HepG2 (cell line): ENCODE results near the gene DYNC1LI2.

Experiments
- BHLHE40 ChIP-seq: IDR thresholded peaks from 2 replicates; pipeline ENCODE4 v1.6.1; 2011; ENCODE audit warnings: low read length, improper control_type of control experiment
- GABPB1 ChIP-seq: IDR thresholded peaks from 2 replicates; pipeline ENCODE4 v1.6.1; 2016; ENCODE audit warnings: mild to moderate bottlenecking, missing genetic modification reagents, moderate library complexity, missing compliant biosample characterization
- ZC3H4 ChIP-seq: sonication (generic); formaldehyde crosslinking; IDR thresholded peaks from 2 replicates; pipeline ENCODE4 v1.4.0; 2020; ENCODE audit warnings: missing genetic modification reagents, borderline replicate concordance
- ZMYM2 ChIP-seq: sonication (generic); formaldehyde crosslinking; IDR thresholded peaks from 2 replicates; pipeline ENCODE4 v1.8.0; 2022; ENCODE audit warnings: mild to moderate bottlenecking, missing genetic modification reagents
- ZNF331 ChIP-seq: sonication (generic); formaldehyde crosslinking; IDR thresholded peaks from 2 replicates; pipeline ENCODE4 v1.4.0; 2020; ENCODE audit warnings: missing genetic modification reagents
- TF ChIP-seq, protein P1 (sequence below): sonication (generic); formaldehyde crosslinking; conservative IDR thresholded peaks from 2 replicates; pipeline ENCODE4 v1.4.0; 2020; ENCODE audit warnings: missing genetic modification reagents
- TF ChIP-seq, protein P2 (sequence below): sonication (generic); formaldehyde crosslinking; IDR thresholded peaks from 2 replicates; pipeline ENCODE4 v1.5.1; 2020; ENCODE audit warnings: mild to moderate bottlenecking, missing genetic modification reagents, moderate library complexity
- TF ChIP-seq, protein P3 (sequence below): sonication (generic); formaldehyde crosslinking; IDR thresholded peaks from 2 replicates; pipeline ENCODE4 v1.5.0; 2020; ENCODE audit warnings: mild to moderate bottlenecking, missing genetic modification reagents, moderate library complexity
- TF ChIP-seq, protein P4 (sequence below): sonication (generic); formaldehyde crosslinking; IDR thresholded peaks from 2 replicates; pipeline ENCODE4 v1.8.0; 2022; ENCODE audit warnings: low read depth, missing genetic modification reagents

DNA sequence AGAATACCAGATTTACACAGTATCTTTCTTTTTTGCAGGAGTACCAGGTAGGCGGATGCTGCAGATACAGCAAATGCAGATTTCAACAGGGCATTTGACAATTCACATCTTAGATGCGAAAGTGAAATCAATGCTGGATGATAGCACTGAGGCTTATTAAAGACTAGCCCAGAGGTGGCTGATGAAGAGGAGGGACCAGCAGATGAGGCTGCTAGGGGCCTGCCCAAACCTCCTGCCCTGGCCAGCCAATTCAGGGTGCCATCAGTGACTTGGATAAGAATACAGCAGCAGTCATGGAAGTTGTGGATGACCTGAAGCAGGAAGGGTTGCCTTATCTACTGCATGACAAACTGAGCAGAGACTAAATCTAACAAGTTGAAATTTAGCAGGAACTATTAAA, 1.5 kb upstream of the DYNC1LI2 start:
- TF ChIP-seq BHLHE40 (no peak), ZC3H4 (CRISPR knock-in tag) (no peak), GABPB1 (CRISPR knock-in tag) (no peak), ZMYM2 (CRISPR knock-in tag) (no peak), ZNF331 (CRISPR knock-in tag) (no peak)
- TF ChIP-seq, protein P1, sequence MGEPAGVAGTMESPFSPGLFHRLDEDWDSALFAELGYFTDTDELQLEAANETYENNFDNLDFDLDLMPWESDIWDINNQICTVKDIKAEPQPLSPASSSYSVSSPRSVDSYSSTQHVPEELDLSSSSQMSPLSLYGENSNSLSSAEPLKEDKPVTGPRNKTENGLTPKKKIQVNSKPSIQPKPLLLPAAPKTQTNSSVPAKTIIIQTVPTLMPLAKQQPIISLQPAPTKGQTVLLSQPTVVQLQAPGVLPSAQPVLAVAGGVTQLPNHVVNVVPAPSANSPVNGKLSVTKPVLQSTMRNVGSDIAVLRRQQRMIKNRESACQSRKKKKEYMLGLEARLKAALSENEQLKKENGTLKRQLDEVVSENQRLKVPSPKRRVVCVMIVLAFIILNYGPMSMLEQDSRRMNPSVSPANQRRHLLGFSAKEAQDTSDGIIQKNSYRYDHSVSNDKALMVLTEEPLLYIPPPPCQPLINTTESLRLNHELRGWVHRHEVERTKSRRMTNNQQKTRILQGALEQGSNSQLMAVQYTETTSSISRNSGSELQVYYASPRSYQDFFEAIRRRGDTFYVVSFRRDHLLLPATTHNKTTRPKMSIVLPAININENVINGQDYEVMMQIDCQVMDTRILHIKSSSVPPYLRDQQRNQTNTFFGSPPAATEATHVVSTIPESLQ (CRISPR knock-in tag) = no peak
- TF ChIP-seq, protein P2, sequence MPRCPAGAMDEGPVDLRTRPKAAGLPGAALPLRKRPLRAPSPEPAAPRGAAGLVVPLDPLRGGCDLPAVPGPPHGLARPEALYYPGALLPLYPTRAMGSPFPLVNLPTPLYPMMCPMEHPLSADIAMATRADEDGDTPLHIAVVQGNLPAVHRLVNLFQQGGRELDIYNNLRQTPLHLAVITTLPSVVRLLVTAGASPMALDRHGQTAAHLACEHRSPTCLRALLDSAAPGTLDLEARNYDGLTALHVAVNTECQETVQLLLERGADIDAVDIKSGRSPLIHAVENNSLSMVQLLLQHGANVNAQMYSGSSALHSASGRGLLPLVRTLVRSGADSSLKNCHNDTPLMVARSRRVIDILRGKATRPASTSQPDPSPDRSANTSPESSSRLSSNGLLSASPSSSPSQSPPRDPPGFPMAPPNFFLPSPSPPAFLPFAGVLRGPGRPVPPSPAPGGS (CRISPR knock-in tag) = no peak
- TF ChIP-seq, protein P3, sequence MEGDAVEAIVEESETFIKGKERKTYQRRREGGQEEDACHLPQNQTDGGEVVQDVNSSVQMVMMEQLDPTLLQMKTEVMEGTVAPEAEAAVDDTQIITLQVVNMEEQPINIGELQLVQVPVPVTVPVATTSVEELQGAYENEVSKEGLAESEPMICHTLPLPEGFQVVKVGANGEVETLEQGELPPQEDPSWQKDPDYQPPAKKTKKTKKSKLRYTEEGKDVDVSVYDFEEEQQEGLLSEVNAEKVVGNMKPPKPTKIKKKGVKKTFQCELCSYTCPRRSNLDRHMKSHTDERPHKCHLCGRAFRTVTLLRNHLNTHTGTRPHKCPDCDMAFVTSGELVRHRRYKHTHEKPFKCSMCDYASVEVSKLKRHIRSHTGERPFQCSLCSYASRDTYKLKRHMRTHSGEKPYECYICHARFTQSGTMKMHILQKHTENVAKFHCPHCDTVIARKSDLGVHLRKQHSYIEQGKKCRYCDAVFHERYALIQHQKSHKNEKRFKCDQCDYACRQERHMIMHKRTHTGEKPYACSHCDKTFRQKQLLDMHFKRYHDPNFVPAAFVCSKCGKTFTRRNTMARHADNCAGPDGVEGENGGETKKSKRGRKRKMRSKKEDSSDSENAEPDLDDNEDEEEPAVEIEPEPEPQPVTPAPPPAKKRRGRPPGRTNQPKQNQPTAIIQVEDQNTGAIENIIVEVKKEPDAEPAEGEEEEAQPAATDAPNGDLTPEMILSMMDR (CRISPR knock-in tag) = no peak
- TF ChIP-seq, protein P4, sequence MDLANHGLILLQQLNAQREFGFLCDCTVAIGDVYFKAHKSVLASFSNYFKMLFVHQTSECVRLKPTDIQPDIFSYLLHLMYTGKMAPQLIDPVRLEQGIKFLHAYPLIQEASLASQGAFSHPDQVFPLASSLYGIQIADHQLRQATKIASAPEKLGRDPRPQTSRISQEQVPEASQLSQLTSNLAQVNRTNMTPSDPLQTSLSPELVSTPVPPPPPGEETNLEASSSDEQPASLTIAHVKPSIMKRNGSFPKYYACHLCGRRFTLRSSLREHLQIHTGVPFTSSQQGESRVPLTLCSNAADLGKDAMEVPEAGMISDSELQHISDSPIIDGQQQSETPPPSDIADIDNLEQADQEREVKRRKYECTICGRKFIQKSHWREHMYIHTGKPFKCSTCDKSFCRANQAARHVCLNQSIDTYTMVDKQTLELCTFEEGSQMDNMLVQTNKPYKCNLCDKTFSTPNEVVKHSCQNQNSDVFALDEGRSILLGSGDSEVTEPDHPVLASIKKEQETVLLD (CRISPR knock-in tag) = no peak
